ENCODE results near the gene DGCR2. TPM values are rescaled to one million over a fixed set of nuclear protein-coding genes. Genes with fewer than 3 reads are reported as not detected.
A peak's percentile ranks its signal among the peaks of the same experiment; 100 is the strongest.

Gene DGCR2
- total and polyA plus RNA-seq, 2 of the 8 experiments (the other 6 are each of a cell fraction or from before 2014, with no cell fraction given), result 42.3 to 62.2 TPM

DNA sequence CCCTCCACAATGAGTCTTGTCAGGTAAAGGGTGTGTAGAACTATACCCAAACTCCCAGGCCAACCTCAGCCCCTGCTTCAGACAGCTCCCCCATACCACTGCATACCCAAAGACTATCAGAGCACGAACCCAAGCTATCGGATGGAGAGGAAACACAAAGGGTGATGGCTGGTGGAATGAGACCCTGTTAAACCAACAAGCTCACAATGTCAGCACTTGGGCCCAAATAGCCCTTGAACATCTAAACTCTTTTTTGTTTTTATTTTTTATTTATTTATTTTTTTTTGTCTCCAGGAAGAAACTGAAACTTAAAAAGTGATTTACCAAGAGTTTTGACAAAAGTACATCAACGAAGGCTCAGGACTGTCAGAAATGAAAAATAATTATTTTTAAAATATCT lies 10.6 kb downstream of the DGCR2 start:
- no peak overlapping the region for H3K27ac ChIP-seq (ENCODE audit: low read depth, low read length)
- H3K4me1 ChIP-seq (replicated peaks in 1 of 4; ENCODE audit: control insufficient read depth in 3 of 4, insufficient read depth in 4 of 4, low read length in 3 of 4), result peaks cover 7 to 14% (median 11%) of the 10 kb centered on the region in 4 experiments
- no peaks in the 10 kb centered on the region for H3K9me3 ChIP-seq (ENCODE audit: insufficient read depth in 2 of 2, low read depth in 1 of 2, low read length in 1 of 2)
- no peaks in the 10 kb centered on the region for H3K36me3 ChIP-seq (ENCODE audit: control insufficient read depth in 2 of 4, insufficient read depth in 4 of 4, low read length in 3 of 4)
- FAIRE-seq (no peak), DNase-seq (ENCODE audit: low read depth in 1 of 2, low spot score in 2 of 2) (no peak)
- peak overlapping the region; percentile 82; the same call in 1 of the 2 replicates for H2BK20ac ChIP-seq (ENCODE audit: low read length)
- no peak overlapping the region; a peak in 1 of 4 replicates for H3K4me2 ChIP-seq (ENCODE audit: insufficient read depth in 1 of 2, low read depth in 2 of 2, low read length in 2 of 2)
- peaks cover 16 to 47% of the 10 kb centered on the region in 2 experiments for H4K20me1 ChIP-seq (replicated peaks in 1 of 2; ENCODE audit: control insufficient read depth in 1 of 2, insufficient read depth in 2 of 2, low read length in 2 of 2)
- TF ChIP-seq SUZ12 (IDR thresholded peaks at IDR 0.05; ENCODE audit: low read length), result no peak
- no peak for TF ChIP-seq CREB1 (IDR thresholded peaks at IDR 0.05)
- no peak for TF ChIP-seq KDM4A (IDR thresholded peaks at IDR 0.05; ENCODE audit: low read depth, low read length, severe bottlenecking)
- no peak for TF ChIP-seq ZNF274 (IDR thresholded peaks at IDR 0.05; ENCODE audit: borderline replicate concordance, extremely low read depth, low read length)
- TF ChIP-seq CHD2 (IDR thresholded peaks at IDR 0.05; ENCODE audit: low read length), result no peak
- no peak for TF ChIP-seq NANOG (IDR thresholded peaks at IDR 0.05; ENCODE audit: insufficient read depth, low read depth, low read length, poor library complexity, severe bottlenecking)
- no peak for TF ChIP-seq TEAD4 (IDR thresholded peaks at IDR 0.05; ENCODE audit: low read depth, low read length)
- no peak for TF ChIP-seq TAF1 (IDR thresholded peaks at IDR 0.05; ENCODE audit: low read depth, low read length)
- TF ChIP-seq JUN (IDR thresholded peaks at IDR 0.05; ENCODE audit: low read depth, low read length), result no peak
- TF ChIP-seq, protein P1, sequence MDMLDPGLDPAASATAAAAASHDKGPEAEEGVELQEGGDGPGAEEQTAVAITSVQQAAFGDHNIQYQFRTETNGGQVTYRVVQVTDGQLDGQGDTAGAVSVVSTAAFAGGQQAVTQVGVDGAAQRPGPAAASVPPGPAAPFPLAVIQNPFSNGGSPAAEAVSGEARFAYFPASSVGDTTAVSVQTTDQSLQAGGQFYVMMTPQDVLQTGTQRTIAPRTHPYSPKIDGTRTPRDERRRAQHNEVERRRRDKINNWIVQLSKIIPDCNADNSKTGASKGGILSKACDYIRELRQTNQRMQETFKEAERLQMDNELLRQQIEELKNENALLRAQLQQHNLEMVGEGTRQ (IDR thresholded peaks at IDR 0.05; ENCODE audit: low read length), result no peak
- no peak for TF ChIP-seq HDAC6 (IDR thresholded peaks at IDR 0.05; ENCODE audit: low read depth, low read length)
- WGBS, 2 experiments (ENCODE audit: extremely low coverage in 1 of 2, insufficient coverage in 1 of 2, insufficient read length in 1 of 2, insufficient replicate concordance in 2 of 2, low coverage in 1 of 2, low lambda C conversion rate in 2 of 2, missing lambda C conversion rate in 1 of 2), result 79% methylated on average over 3 of the region's 3 CpGs; no CpG with 5 or more reads in 1 of the 2 experiments
- no peaks in the 10 kb centered on the region; a peak in 1 of 7 replicates for H3K27me3 ChIP-seq (replicated peaks in 1 of 4; ENCODE audit: control insufficient read depth in 3 of 4, extremely low read depth in 1 of 4, insufficient read depth in 3 of 4, low read length in 3 of 4)
- no peak overlapping the region for H2BK5ac ChIP-seq (ENCODE audit: low read depth, low read length)
- no peak overlapping the region for H3K4ac ChIP-seq (replicated peaks; ENCODE audit: insufficient read length, low read depth, low read length)
- no peak overlapping the region for H3K18ac ChIP-seq (ENCODE audit: extremely low read depth, low read length)
- no peak overlapping the region for H3K14ac ChIP-seq (ENCODE audit: insufficient read length)
- H3K23ac ChIP-seq (ENCODE audit: insufficient read length), result no peak overlapping the region
- H3K79me2 ChIP-seq (ENCODE audit: control insufficient read depth in 1 of 2, insufficient read depth in 2 of 2, low read length in 2 of 2), result peaks cover 32 to 93% of the 10 kb centered on the region in 2 experiments
- H2AFZ ChIP-seq (ENCODE audit: low read length), result no peak overlapping the region
- H4K8ac ChIP-seq (ENCODE audit: extremely low read depth, insufficient read depth, low read length), result no peak overlapping the region
- no peak overlapping the region for H4K5ac ChIP-seq (ENCODE audit: insufficient read length, low read depth, low read length)
- no peak overlapping the region for H4K91ac ChIP-seq (replicated peaks; ENCODE audit: insufficient read length, low read length)
- H3K4me3 ChIP-seq (ENCODE audit: extremely low read depth in 1 of 4, insufficient read depth in 2 of 4, low read depth in 3 of 4, low read length in 4 of 4), result no peak overlapping the region
- H3K9ac ChIP-seq (replicated peaks in 1 of 4; ENCODE audit: extremely low read depth in 1 of 4, low read depth in 3 of 4, low read length in 3 of 4), result no peak overlapping the region
- H2BK15ac ChIP-seq (ENCODE audit: low read length), result peak overlapping the region; percentile 53; the same call in 1 of the 2 replicates
- peaks cover 28% of the 10 kb centered on the region for H3K79me1 ChIP-seq (ENCODE audit: low read depth, low read length)
- ChIA-PET POLR2A (ENCODE audit: partially characterized antibody) (interaction anchor here (0.5 to 2.8 kb wide), 4 partner anchors 10 to 34 kb away, joined by 3 to 21 read pairs (median 6); partner anchors contain the start of gene DGCR2), CTCF (ENCODE audit: partially characterized antibody) (interaction anchor here (0.6 to 2.4 kb wide), 11 partner anchors 9 to 1508 kb away, joined by 3 to 12 read pairs (median 4); partner anchors contain the start of genes DGCR2 and ESS2)
- H2BK12ac ChIP-seq (ENCODE audit: low read depth, low read length), result peak overlapping the region; percentile 51; the same call in 1 of the 2 replicates
- H2BK120ac ChIP-seq (replicated peaks; ENCODE audit: low read depth, low read length), result no peak overlapping the region
- H2AK5ac ChIP-seq (ENCODE audit: low read depth, low read length), result 0 out of 2 replicates have a peak overlapping the region, but pooled peaks have one; percentile 20
- H3K23me2 ChIP-seq (ENCODE audit: low read depth, low read length), result no peaks in the 10 kb centered on the region
- no peak overlapping the region for H3K56ac ChIP-seq (replicated peaks; ENCODE audit: insufficient read length, low read depth, low read length)

All from H1 (cell line).